Measurements from ENCODE around the gene EME2.

GRCh38 chr16:1732071-1732470 is 40.5 kb upstream of the EME2 start:
- TF ChIP-seq CTCF (conservative IDR thresholded peaks at IDR 0.05) = no peak
- TF ChIP-seq ZFX (IDR thresholded peaks at IDR 0.05) = no peak
